Activated naive CD8-positive, alpha-beta T cell treated with anti-CD3 and anti-CD28 coated beads, Interleukin-2, amount 10 ng/mL, durations not matched to agents 7 days and 5 days (primary cell): ENCODE measurements around the gene SSBP3. TPM values are rescaled to one million over a fixed set of nuclear protein-coding genes. Genes with fewer than 3 reads are reported as not detected.

Experiments
- ATAC-seq: fragments of 150-1000 bp; cut with Tn5 transposase; one replicate; pipeline ENCODE4 v1.10.0; 2021; ENCODE audit warnings: low read depth, moderate library complexity
- POLR2A ChIA-PET: fragments of 350-600 bp; sonication (Branson Sonifier 250); formaldehyde crosslinking; loops from one replicate; lab custom pipeline; 2021; ENCODE audit warnings: antibody characterized with exemption; lab: Charles Lee
- DNase-seq: peaks from one replicate; pipeline ENCODE4 v3.0.0; 2021
- H3K27ac Mint-ChIP-seq: one replicate; pipeline ENCODE4 v1.8.0; 2022; ENCODE audit warnings: mild to moderate bottlenecking, mixed read lengths
- H3K27me3 Mint-ChIP-seq: one replicate; pipeline ENCODE4 v1.8.0; 2022; ENCODE audit warnings: mild to moderate bottlenecking, moderate library complexity, mixed read lengths
- H3K36me3 Mint-ChIP-seq: one replicate; pipeline ENCODE4 v1.8.0; 2021; ENCODE audit warnings: mild to moderate bottlenecking, mixed read lengths
- H3K4me1 Mint-ChIP-seq: one replicate; pipeline ENCODE4 v1.8.0; 2021; ENCODE audit warnings: mixed read lengths
- H3K4me3 Mint-ChIP-seq: one replicate; pipeline ENCODE4 v1.8.0; 2022; ENCODE audit warnings: mild to moderate bottlenecking, moderate library complexity, mixed read lengths
- H3K9me3 Mint-ChIP-seq: one replicate; pipeline ENCODE4 v1.8.0; 2021; ENCODE audit warnings: mixed read lengths
- total RNA-seq, 2 experiments: library from RNA; stranded (reverse); gene quantifications; one replicate each; pipeline ENCODE4 v1.2.3, GENCODE V29; 2021

The SSBP3 gene
- total RNA-seq, 2 experiments from 2014 or later, result 109 to 126 TPM

DNA sequence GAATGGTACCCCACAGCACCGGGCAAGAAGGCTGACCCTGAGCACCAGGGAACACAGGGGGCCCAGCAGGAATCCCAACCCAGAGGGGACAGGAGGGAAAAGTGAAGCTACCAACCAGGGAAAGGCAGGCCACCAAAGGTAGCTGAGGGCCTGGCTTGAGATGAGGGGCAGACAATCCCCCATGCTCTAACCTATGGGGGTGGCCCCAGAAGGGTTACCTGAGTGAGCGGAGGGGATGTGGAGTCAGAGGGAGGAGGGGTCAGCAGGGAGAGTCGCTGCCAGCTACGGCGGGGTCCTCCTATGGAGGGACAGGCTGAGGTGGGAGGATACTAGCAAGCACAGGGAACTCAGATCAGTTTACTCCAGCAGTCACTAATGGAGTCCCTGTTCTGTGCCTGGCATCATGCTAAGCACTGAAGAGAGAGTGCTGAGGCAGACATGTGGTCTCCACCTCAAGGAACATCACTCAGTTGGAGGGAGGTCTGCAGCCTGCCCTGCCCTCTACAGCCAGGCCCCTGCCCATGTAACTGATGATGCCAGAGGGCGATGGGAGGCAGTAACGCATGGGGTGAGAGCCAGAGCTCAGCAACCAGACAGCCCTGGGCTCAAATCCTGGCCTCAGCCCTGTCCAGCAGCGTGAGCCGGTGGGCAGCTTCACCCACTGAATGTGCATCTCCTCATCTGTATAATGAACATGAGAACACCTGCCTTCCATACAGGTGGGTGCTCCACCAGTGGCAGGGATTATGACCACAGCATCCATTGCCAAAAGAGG is 227.7 kb downstream of the SSBP3 start:
- H3K27ac Mint-ChIP-seq, result no peak overlapping the region
- no peak for DNase-seq

DNA sequence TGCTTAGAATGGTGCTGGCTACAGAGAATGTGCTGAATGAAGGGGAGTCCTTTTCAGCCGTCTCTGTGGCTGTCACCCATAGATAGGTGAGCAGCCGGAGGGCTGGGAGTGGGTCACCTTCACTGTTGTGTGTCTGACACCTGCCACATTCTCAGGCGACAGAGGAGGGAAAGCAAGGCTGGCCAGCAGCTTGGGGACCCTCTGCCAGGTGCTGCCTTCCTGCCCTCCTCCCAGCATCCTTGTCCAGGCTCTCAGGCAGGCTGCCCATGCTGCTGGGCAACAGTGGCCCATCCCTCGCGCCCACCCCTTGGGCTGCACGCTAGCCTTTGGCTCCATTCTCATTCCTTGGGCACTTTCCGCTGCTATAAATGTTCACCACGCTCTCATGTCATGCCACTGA is 228.5 kb downstream of the SSBP3 start:
- Mint-ChIP-seq H3K4me1 (peaks cover 11% of the 10 kb centered on the region), H3K36me3 (peaks cover 7% of the 10 kb centered on the region), H3K4me3 (no peak overlapping the region), H3K9me3 (no peaks in the 10 kb centered on the region), H3K27me3 (no peaks in the 10 kb centered on the region), H3K27ac (peak overlapping the region; percentile 43)
- ATAC-seq (no peak), DNase-seq (no peak)
- POLR2A ChIA-PET, result no interaction called here

More for the DNA sequence above, 227.7 kb downstream of the SSBP3 start:
- no peaks in the 10 kb centered on the region for H3K9me3 Mint-ChIP-seq
- no peaks in the 10 kb centered on the region for H3K27me3 Mint-ChIP-seq
- peaks cover 7% of the 10 kb centered on the region for H3K4me1 Mint-ChIP-seq
- POLR2A ChIA-PET, result no interaction called here
- peaks cover 7% of the 10 kb centered on the region for H3K36me3 Mint-ChIP-seq
- H3K4me3 Mint-ChIP-seq, result no peak overlapping the region
- ATAC-seq, result no peak

- Mint-ChIP-seq H3K27me3 (no peaks in the 10 kb centered on the region), H3K9me3 (no peaks in the 10 kb centered on the region), H3K4me3 (no peak overlapping the region), H3K27ac (no peak overlapping the region), H3K36me3 (peaks cover 7% of the 10 kb centered on the region), H3K4me1 (peaks cover 14% of the 10 kb centered on the region)
- POLR2A ChIA-PET, result no interaction called here
- DNase-seq, result no peak
- no peak for ATAC-seq
Measured at GRCh38 chr1:54176621-54177327, 229.4 kb downstream of the SSBP3 start.

Other genes with a start within 250 kb of the SSBP3 start
- 10 to 100 TPM; 11.6 to 13.3 TPM for gene CYB5RL, start 206.4 kb downstream of the SSBP3 start, total RNA-seq
- 10 to 100 TPM; 71.8 to 81.6 TPM for gene MRPL37, start 206.2 kb downstream of the SSBP3 start, total RNA-seq
- 1 to 10 TPM; 1.0 to 1.2 TPM for gene ACOT11, start 141.8 kb upstream of the SSBP3 start, total RNA-seq
- not detected for gene FAM151A, start 217.1 kb upstream of the SSBP3 start, total RNA-seq
- under 1 TPM in 1 of 2 experiments, not detected in 1; 0.28 TPM for gene MROH7, start 235.4 kb upstream of the SSBP3 start, total RNA-seq